ENCODE measurements around the gene GBP1. TPM values are rescaled to one million over a fixed set of nuclear protein-coding genes. Genes with fewer than 3 reads are reported as not detected.
"Not testable (repeated sequence)": the region's sequence is repeated elsewhere in the genome, so short reads cannot be mapped to it uniquely, and the experiment has no call there.

GBP1 gene
- total and polyA plus RNA-seq, 10 donors = 15.8 to 134 (median 51.3) TPM

- no peaks in the 10 kb centered on the region for H3K9me3 ChIP-seq
- no peak overlapping the region for H3K27ac ChIP-seq
- intact Hi-C loops (cut with DNase I; ENCODE audit: low total_unique reads) = no loop called here
- H3K4me1 ChIP-seq = peaks cover 0 to 10% (median 0%) of the 10 kb centered on the region in 6 donors
- H3K4me3 ChIP-seq = no peak overlapping the region
- DNase-seq = no peak
- TF ChIP-seq POLR2AphosphoS5 (IDR thresholded peaks at IDR 0.05) (peak in 1 of 3 donors; percentile 12), CTCF (IDR thresholded peaks at IDR 0.05 in 8 of 11, conservative IDR thresholded peaks at IDR 0.05 in 3 of 11) (no peak)
- H3K27me3 ChIP-seq (replicated peaks in 1 of 7) = no peaks in the 10 kb centered on the region
- peaks cover 0 to 83% (median 50%) of the 10 kb centered on the region in 6 donors for H3K36me3 ChIP-seq
- WGBS, 5 donors = 97 to 100% (median 98%) methylated on average over 5 to 11 of the region's 11 CpGs
Measured at GRCh38 chr1:89050649-89051033, 14.4 kb downstream of the GBP1 start.

- intact Hi-C loops (cut with DNase I; ENCODE audit: low total_unique reads); DNase-seq; H3K9me3 ChIP-seq; H3K27ac ChIP-seq; H3K4me1 ChIP-seq; H3K4me3 ChIP-seq; H3K27me3 ChIP-seq (replicated peaks in 1 of 7): not testable (repeated sequence)
- WGBS, 5 donors = 69 to 89% (median 75%) methylated on average over 9 of the region's 9 CpGs
- H3K36me3 ChIP-seq = peaks cover 0 to 77% (median 46%) of the 10 kb centered on the region in 6 donors
Measured at GRCh38 chr1:89049901-89050648, 14.9 kb downstream of the GBP1 start.

GRCh38 chr1:89049187-89049586 is 15.8 kb downstream of the GBP1 start:
- H3K27me3 ChIP-seq (replicated peaks in 1 of 7); DNase-seq; H3K9me3 ChIP-seq; H3K4me1 ChIP-seq; H3K27ac ChIP-seq; intact Hi-C loops (cut with DNase I; ENCODE audit: low total_unique reads); H3K4me3 ChIP-seq: not testable (repeated sequence)
- H3K36me3 ChIP-seq = peaks cover 0 to 69% (median 41%) of the 10 kb centered on the region in 6 donors
- 92 to 100% (median 94%) methylated on average over 1 to 2 of the region's 4 CpGs for WGBS, 5 donors

- WGBS, 5 donors = 58 to 86% (median 76%) methylated on average over 3 of the region's 3 CpGs
- Histone ChIP-seq H3K27me3 (replicated peaks in 1 of 7) (no peaks in the 10 kb centered on the region), H3K36me3 (peaks cover 0 to 66% (median 27%) of the 10 kb centered on the region in 6 donors), H3K4me1 (peaks cover 0 to 10% (median 0%) of the 10 kb centered on the region in 6 donors), H3K9me3 (peaks cover 0 to 14% (median 8%) of the 10 kb centered on the region in 8 donors), H3K4me3 (no peak overlapping the region), H3K27ac (no peak overlapping the region)
- DNase-seq = no peak
- TF ChIP-seq CTCF (IDR thresholded peaks at IDR 0.05 in 8 of 11, conservative IDR thresholded peaks at IDR 0.05 in 3 of 11) = no peak
- TF ChIP-seq POLR2A (IDR thresholded peaks at IDR 0.05) = no peak
- no peak for TF ChIP-seq POLR2AphosphoS5 (IDR thresholded peaks at IDR 0.05)
- intact Hi-C loops (cut with DNase I; ENCODE audit: low total_unique reads) = no loop called here
Measured at GRCh38 chr1:89047734-89048133, 17.3 kb downstream of the GBP1 start.

GRCh38 chr1:89046318-89047183 is 18.5 kb downstream of the GBP1 start:
- H3K4me1 ChIP-seq; intact Hi-C loops (cut with DNase I; ENCODE audit: low total_unique reads); H3K27ac ChIP-seq; H3K4me3 ChIP-seq; H3K27me3 ChIP-seq (replicated peaks in 1 of 7); DNase-seq: not testable (repeated sequence)
- H3K9me3 ChIP-seq = peaks cover 0 to 19% (median 10%) of the 10 kb centered on the region in 8 donors
- WGBS, 5 donors = 66 to 89% (median 77%) methylated on average over 6 of the region's 6 CpGs
- peaks cover 0 to 57% (median 17%) of the 10 kb centered on the region in 6 donors for H3K36me3 ChIP-seq
